ENCODE data around the gene PRM1. TPM values are rescaled to one million over a fixed set of nuclear protein-coding genes. Genes with fewer than 3 reads are reported as not detected.

PRM1 gene
- total and polyA plus RNA-seq, 2 of the 13 experiments (the other 11 are each of a cell fraction or from before 2014, with no cell fraction given) = not detected

GRCh38 chr16:11254913-11255736 lies 26.0 kb downstream of the PRM1 start (continued):
- TF ChIP-seq CREB3 (CRISPR knock-in tag; IDR thresholded peaks at IDR 0.05) (no peak; the same call in 1 of the 2 replicates), MAZ (IDR thresholded peaks at IDR 0.05; ENCODE audit: borderline replicate concordance, low read depth, low read length) (peak; percentile 78; the same call in 1 of the 2 replicates), MAZ (CRISPR knock-in tag; IDR thresholded peaks at IDR 0.05; ENCODE audit: low read depth) (no peak), RNF219 (CRISPR knock-in tag; IDR thresholded peaks at IDR 0.05) (no peak), POLR2AphosphoS5 (IDR thresholded peaks at IDR 0.05; ENCODE audit: low read depth, low read length) (no peak), ZNF839 (CRISPR knock-in tag; IDR thresholded peaks at IDR 0.05; ENCODE audit: borderline replicate concordance) (peak; percentile 47; the same call in 1 of the 2 replicates), HMG20B (CRISPR knock-in tag; conservative IDR thresholded peaks at IDR 0.05) (no peak), HDAC1 (CRISPR knock-in tag; IDR thresholded peaks at IDR 0.05) (peak; percentile 85), SRSF4 (IDR thresholded peaks at IDR 0.05; ENCODE audit: low read depth, low read length, poor library complexity, severe bottlenecking) (peak; percentile 37), E2F5 (CRISPR knock-in tag; conservative IDR thresholded peaks at IDR 0.05) (no peak), CBFB (CRISPR knock-in tag; IDR thresholded peaks at IDR 0.05) (0 out of 2 replicates have a peak, but pooled peaks have one; percentile 11), ZNF232 (CRISPR knock-in tag; IDR thresholded peaks at IDR 0.05; ENCODE audit: borderline replicate concordance) (0 out of 2 replicates have a peak, but pooled peaks have one; percentile 16), BRF2 (CRISPR knock-in tag; IDR thresholded peaks at IDR 0.05) (peak; percentile 29; the same call in 1 of the 2 replicates), CCAR2 (optimal IDR thresholded peaks at IDR 0.05; ENCODE audit: low read depth, low read length) (peak; percentile 32), ZNF296 (CRISPR knock-in tag; conservative IDR thresholded peaks at IDR 0.05) (no peak), RARA (CRISPR knock-in tag; IDR thresholded peaks at IDR 0.05) (no peak), ZBTB20 (CRISPR knock-in tag; IDR thresholded peaks at IDR 0.05; ENCODE audit: borderline replicate concordance, low read depth) (peak; percentile 26; the same call in 1 of the 2 replicates), EED (CRISPR knock-in tag; IDR thresholded peaks at IDR 0.05) (no peak; the same call in 1 of the 2 replicates), ZNF205 (CRISPR knock-in tag; IDR thresholded peaks at IDR 0.05) (no peak), CHCHD3 (CRISPR knock-in tag; IDR thresholded peaks at IDR 0.05) (peak; percentile 53; the same call in 1 of the 2 replicates), MED8 (CRISPR knock-in tag; IDR thresholded peaks at IDR 0.05; ENCODE audit: insufficient replicate concordance) (no peak), SIX1 (CRISPR knock-in tag; IDR thresholded peaks at IDR 0.05; ENCODE audit: borderline replicate concordance) (0 out of 2 replicates have a peak, but pooled peaks have one; percentile 18), TFE3 (CRISPR knock-in tag; IDR thresholded peaks at IDR 0.05) (0 out of 2 replicates have a peak, but pooled peaks have one; percentile 15)
